Middle frontal gyrus (tissue), 1 donor: ENCODE results near the gene DMD.

Experiments
- DNase-seq: peaks from one replicate; pipeline ENCODE4 v3.0.0-alpha.2; 2015; ENCODE audit warnings: low spot score; ENCODE audit errors: extremely low spot score

DMD gene

DNA sequence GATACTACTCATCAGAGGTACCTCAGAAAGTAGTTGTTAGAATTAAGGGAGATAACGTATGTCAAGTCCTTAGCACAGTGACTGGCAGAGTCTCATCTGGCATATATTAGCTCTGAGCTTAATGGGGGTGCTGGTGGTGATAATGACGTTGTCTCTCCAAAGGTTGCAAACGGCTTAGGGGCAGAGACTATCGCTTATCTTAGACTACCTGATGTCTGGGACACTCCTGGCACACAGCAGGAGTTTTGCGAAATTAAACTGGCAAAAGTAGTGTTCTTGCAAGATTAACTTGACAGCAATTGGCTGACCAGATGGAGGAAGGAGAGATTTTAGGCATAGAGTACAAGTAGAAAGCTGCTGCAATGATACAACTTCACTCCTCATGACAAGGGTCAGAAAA lies 1839.4 kb downstream of the DMD start:
- no peak for DNase-seq

GRCh38 chrX:31367816-31368215 lies 1843.5 kb downstream of the DMD start:
- DNase-seq, result no peak

- DNase-seq, result no peak
Measured at GRCh38 chrX:31366041-31366440, 1845.3 kb downstream of the DMD start.

- DNase-seq, result no peak
Measured at GRCh38 chrX:31356275-31357212, 1854.8 kb downstream of the DMD start.

GRCh38 chrX:31355206-31355955 lies 1856.0 kb downstream of the DMD start:
- no peak for DNase-seq

DNA sequence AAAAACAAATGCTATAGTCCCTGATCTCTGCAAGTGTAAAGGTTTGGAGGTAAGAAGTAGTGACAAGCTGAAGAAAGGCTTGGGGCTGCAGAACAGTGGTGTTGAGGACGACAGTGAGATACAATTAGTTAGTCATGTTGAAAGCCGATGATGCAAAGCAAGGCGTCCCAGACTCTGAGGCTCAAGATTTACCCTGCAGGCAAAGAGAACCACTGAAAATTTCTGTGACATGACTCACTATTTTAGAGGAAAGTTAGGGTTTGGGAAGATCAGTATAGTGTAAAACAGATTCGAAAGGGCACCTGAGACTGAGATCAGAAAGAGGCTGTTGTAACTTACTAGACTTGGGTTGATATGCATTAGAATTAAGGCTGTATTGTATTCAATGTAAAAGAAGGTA lies 1858.3 kb downstream of the DMD start:
- DNase-seq, result no peak

GRCh38 chrX:31350808-31351074 lies 1860.6 kb downstream of the DMD start:
- no peak for DNase-seq

DNA sequence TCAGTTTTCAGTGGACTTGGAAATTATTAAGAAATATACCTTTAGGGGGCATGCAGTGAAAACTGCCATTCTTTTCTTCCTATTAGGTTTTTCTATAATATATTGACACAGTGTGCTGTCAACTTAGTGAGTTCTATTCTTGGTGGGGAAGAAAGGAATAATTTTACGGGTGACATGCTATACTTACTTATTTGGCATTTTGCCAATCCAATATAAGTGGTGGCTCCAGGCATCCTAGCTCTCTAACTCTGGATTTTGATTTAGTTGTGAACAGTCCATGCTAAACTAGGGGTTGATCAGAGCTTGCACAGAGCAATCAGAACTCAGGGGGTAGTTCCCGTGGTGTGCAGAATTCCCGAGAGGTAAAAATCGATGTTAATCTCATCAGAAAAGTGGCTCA lies 1861.8 kb downstream of the DMD start:
- DNase-seq, result no peak

DNA sequence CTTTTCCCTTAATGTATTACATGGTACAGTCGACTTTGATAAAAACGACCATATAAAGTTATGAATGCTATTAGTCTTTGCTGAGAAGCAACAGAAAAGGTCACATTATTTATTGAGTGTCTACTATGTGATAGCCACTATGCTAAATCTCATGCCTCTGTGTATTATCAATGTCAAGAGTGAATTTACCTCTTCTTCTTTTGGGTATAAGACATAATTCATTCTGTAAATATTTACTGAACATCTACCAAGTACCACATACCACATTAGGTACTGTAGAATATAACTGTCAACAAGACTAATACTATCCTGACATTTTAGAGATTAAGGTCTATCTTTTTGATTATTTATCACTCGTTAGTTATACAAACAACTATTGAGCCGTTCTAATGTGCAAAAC lies 1870.8 kb downstream of the DMD start:
- no peak for DNase-seq

DNA sequence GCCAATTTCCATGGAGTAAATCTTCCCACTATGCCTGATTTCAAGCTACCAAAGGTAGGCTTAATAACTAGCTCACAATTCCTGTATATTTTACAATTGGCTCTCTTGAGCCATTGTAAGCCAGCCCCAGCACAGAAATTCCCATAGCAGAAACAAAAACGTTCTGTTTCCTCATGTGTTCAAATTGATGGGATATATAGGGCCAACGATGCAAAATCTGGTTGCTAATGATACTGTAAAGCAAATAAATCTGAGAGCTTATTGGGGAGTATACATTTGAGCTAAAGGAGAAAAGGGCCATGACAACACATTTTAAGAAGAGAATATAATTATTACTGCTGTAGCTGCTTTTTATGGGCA lies 1872.4 kb downstream of the DMD start:
- no peak for DNase-seq

GRCh38 chrX:31337332-31337731 lies 1874.0 kb downstream of the DMD start:
- no peak for DNase-seq

DNA sequence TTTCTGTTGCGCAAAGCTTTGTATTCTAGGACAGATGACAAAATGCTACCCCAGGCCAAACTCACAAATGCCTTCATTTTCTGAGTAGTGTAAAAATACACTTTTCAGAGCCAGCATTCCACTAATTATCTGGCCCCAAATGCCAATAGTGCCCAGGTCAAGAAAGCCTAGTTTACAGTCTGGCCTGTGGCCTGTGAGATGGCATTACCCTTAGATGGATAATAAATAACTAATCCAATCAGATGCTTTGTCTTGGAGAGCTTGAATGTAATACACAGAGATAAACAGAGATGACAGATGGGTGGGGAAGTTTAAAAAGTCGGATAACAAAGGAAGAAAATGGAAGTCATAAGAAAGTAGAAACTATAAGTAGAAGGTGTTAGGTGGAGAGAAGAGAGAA lies 1874.9 kb downstream of the DMD start:
- no peak for DNase-seq

GRCh38 chrX:31334997-31335396 lies 1876.4 kb downstream of the DMD start:
- no peak for DNase-seq

- no peak for DNase-seq
Measured at GRCh38 chrX:31333165-31333831, 1878.1 kb downstream of the DMD start.

DNA sequence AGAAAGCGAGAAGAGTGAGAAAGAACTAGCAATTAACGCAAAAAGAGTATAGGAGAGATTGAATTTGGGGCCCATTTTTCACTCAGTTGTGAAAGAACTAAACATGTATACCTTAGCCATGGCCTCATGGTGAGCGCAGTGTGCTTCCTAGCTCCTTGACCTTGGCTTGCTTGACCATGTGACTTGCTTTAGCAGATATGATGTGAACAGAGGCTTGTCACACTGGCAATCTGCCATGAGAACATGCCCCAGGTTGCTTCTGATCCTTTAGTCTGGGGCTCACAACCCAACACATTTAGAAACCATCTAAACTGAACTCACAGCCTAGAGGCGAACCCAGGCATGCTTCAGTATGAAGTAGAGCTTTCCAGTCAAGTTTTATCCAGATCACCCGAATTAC lies 1879.4 kb downstream of the DMD start:
- DNase-seq, result no peak

- DNase-seq, result no peak
Measured at GRCh38 chrX:31331015-31331414, 1880.3 kb downstream of the DMD start.

GRCh38 chrX:31329298-31329697 lies 1882.1 kb downstream of the DMD start:
- DNase-seq, result no peak

DNA sequence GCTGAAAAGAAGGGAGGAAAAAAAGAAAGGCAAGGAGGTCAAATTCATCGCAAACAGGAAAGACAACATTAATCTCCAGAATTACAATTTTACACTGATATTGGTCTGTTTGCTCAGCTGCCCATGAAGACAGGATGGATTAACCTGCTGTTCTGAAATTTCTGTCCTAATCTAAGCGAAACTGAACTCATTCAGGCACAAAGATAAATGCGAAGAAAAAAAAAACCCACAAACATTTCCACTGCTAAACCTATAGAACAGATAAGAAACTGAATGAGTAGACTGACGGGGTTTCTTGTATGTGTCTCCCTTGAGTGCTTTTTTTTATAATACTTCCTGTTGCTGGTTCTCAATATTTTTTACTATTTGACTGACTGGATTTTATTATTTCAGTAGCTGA lies 1887.7 kb downstream of the DMD start:
- no peak for DNase-seq

GRCh38 chrX:31320740-31321139 lies 1890.6 kb downstream of the DMD start:
- no peak for DNase-seq

- no peak for DNase-seq
Measured at GRCh38 chrX:31319586-31319985, 1891.8 kb downstream of the DMD start.

DNA sequence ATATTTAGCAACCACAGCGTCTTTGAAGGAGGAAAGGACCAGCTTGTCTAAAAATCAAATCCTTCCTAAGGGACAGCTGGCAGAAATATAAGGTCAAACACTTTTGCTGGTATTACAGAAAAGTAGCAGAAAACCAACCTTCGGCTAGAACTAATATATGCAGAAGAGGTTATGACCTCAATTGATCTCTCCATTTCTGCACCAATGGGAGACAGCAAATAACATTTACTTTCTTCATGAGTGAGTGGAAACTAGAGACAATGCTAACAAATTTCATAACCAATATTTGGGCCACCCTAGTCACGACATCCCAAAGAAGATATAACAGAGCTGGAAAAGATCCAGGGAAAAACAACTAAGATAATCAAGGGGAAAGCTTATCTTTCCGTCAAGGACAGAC lies 1892.5 kb downstream of the DMD start:
- DNase-seq, result no peak

DNA sequence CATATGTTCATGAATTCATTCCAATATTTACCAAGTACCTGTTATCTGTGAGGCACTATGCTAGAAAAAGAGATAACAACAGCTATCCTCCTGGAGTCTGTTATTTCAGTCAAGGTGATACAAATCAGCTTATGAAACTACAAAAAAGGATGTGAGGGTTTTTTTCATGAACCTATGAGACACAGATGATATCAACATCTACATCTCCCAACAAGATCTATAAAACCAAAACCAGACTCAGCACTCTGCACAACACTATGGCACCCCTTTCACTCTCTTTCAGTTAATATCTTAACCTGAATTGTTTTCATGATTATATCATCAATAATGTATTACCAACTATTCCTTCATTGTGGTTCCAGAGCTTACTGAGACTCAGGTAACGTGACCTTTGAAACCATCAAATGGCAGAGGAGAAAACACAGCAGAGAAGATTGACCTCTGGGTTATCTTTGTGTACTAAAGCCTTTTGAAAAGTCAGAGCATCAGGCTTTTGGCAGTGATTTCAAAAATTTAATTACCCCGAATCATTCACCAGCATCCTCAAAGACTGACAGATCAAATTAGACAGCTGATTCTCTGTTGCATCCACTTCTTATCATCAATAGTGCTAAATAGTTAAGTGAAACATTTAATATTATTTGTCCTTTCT lies 1894.9 kb downstream of the DMD start:
- no peak for DNase-seq
